HFF-Myc (cell line): ENCODE results near the gene EXOSC3.
"Not testable (repeated sequence)": the region's sequence is repeated elsewhere in the genome, so short reads cannot be mapped to it uniquely, and the experiment has no call there.

Experiments
- DNase-seq: peaks from one replicate; pipeline ENCODE4 v3.0.0-alpha.2; 2011; ENCODE audit warnings: low read depth; ENCODE audit errors: extremely low read depth
- H3K4me3 ChIP-seq: replicated peaks from 2 replicates; pipeline ENCODE4 v1.5.1; 2011; ENCODE audit warnings: low read depth, mild to moderate bottlenecking, control low read depth, low read length
- TF ChIP-seq, protein P1 (sequence below): IDR thresholded peaks from 2 replicates; pipeline ENCODE4 v1.5.1; 2012; ENCODE audit warnings: mild to moderate bottlenecking, low read depth, low read length, control low read depth; ENCODE audit errors: missing control alignments

The EXOSC3 gene

DNA sequence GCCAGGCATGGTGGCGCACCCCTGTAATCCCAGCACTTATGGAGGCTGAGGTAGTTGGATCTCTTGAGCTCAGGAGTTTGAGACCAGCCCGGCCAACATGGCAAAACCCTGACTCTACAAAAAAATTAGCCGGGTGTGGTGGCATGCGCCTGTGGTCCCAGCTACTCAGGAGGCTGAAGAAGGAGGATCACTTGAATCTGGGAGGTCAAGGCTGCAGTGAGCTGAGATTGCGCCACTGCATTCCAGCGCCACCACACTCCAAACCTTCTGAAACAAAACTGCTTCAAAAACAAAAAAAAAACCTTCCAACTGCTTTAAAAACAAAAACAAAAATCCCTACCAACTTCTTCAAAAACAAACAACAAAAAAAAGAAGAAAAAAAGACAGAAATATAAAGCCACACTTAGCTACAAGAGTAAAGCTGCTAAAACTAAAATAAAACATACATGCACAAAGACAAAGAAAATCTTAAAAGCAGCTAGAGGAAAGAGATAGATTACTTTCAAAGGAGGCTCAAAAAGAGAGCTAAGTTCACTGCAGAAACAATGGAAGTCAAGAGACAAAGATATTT lies 27.1 kb upstream of the EXOSC3 start:
- H3K4me3 ChIP-seq: no peak overlapping the region
- no peak for DNase-seq
- TF ChIP-seq, protein P1, sequence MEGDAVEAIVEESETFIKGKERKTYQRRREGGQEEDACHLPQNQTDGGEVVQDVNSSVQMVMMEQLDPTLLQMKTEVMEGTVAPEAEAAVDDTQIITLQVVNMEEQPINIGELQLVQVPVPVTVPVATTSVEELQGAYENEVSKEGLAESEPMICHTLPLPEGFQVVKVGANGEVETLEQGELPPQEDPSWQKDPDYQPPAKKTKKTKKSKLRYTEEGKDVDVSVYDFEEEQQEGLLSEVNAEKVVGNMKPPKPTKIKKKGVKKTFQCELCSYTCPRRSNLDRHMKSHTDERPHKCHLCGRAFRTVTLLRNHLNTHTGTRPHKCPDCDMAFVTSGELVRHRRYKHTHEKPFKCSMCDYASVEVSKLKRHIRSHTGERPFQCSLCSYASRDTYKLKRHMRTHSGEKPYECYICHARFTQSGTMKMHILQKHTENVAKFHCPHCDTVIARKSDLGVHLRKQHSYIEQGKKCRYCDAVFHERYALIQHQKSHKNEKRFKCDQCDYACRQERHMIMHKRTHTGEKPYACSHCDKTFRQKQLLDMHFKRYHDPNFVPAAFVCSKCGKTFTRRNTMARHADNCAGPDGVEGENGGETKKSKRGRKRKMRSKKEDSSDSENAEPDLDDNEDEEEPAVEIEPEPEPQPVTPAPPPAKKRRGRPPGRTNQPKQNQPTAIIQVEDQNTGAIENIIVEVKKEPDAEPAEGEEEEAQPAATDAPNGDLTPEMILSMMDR: no peak

DNA sequence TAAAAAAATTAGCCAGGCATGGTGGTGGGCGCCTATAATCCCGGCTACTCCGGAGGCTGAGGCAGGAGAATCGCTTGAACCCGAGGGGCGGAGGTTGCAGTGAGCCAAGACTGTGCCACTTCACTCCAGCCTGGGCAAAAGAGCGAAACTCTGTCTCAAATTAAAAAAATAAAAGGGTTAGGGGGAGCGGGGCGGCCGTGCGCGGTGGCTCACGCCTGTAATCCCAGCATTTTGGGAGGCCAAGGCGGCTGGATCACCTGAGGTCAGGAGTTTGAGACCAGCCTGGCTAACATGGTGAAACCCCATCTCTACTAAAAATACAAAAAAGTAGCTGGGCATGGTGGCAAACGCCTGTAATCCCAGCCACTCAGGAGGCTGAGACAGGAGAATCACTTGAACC lies 24.8 kb upstream of the EXOSC3 start:
- not testable (repeated sequence) for DNase-seq, H3K4me3 ChIP-seq

DNA sequence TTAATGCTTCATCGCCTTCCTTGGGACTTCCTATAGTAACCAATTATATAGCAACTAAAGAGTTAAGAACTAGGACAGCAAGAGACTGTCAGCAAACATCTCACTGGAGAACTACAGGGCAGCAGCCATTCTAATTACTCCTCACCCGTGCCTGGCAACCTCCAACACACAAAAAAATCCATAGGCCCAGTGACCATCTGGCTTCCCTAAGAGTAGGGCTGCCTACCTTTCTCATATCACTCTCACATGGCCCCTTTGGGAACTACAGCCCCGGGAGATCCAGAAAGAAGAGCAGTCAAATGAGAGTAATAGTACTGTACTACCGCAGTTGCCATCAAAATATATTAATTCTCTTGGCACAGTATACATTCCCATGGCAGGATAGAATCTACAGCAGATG lies 21.4 kb upstream of the EXOSC3 start:
- DNase-seq: no peak
- no peak overlapping the region for H3K4me3 ChIP-seq
- TF ChIP-seq, protein P1: no peak

DNA sequence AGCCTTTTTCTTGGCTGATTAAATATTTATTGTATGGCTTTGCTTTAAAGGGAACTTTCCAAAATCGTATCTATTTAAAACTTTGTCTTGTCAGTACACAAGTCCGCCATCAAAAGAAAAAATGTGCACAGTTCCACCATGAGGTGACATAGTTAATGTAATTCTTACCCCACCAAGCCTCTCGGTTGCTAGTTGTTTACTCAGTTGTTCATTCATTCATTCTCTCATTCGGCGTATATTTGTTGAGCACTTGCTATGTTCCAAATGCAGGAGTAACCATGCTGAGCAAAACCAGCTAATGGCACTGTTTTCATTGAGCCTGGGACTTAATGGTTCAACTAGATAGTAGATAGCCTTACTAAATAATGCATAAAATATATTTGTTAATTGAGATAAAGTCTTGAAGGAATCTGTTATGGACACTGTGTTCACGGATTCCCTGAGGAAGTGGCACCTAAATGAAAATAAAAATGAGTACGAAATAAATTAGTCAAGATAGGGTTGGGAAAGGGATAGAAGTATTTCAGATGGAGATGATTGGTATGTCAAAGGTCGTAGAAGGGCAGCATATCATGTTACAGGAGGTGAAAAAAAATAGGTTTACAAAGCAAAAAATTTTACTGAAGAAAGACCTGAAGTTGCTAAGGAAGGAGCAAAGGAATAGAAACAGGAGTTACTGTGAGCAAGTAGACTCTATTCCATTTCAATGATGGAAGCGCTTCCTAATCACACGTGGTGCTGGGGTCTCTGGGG lies 17.3 kb upstream of the EXOSC3 start:
- H3K4me3 ChIP-seq: peak overlapping the region; percentile 82
- no peak for DNase-seq
- TF ChIP-seq, protein P1: no peak

DNA sequence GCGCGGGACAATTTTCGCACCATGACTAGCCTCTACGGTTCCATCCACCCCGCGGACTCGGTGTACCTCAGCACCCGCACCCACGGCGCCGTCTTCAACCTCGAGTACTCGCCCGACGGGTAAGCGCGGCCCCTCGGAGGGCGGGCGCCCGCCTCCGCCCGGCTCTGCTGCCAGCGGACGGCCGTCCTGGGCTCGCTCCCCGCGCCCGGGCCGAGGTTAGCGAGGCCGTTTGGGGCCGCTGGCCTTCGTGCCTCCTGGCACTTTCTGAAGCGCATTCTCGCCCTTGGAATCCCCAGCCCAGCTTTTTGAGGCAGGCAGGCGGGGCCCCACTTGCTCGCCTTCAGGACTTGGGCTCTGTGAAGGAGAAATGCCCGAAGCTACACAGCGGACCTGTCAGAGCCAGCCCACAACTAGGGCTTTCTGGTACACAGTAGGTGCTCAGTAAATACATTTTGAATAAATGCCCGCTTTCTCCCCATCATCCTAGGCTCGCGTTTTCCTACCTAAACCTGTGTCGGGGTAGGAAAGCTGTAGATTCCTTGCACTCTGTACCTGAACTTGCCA lies 16.5 kb upstream of the EXOSC3 start:
- H3K4me3 ChIP-seq: peak overlapping the region; percentile 82
- no peak for DNase-seq
- TF ChIP-seq, protein P1: no peak

DNA sequence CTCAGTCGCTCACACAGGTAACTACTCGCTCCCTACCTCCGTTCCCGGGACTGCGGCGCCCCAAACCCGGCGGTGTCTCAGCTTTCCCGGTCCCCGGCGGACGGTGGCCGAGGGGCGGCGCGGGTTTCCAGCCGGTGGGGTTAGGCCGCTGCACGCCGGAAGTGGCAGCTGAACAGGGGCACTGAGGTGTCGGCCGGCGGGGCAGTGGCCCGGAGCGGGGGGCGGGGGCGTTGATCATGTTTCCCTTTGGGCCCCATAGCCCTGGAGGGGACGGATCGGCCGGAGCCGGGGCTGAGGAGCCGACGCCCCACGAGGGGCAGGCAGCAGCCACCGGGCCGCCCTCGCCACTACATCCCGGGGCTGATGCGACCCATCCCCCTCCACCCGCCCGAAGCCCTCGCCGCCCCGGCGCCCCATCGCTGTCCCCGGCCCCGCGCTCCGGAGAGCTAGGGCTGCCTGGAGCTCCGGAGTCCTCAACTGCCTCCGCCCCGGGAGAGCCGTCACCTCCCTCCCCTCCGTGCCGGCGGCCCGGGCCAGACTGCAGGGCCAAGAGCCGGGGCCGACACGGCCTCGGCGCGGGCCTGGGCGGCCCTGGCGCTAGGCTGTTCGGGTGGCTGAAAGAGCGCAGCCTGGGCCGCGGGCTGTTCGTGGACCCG lies 15.9 kb upstream of the EXOSC3 start, which contains the start of gene DCAF10:
DCAF10 (plus strand) TSS at position 167 of the 656 bp plus-strand sequence; CDS start at position 237, 70 bp downstream.
- TF ChIP-seq, protein P1: no peak
- no peak for DNase-seq
- peak within 1 kb of the TSS; percentile 82 for H3K4me3 ChIP-seq

DNA sequence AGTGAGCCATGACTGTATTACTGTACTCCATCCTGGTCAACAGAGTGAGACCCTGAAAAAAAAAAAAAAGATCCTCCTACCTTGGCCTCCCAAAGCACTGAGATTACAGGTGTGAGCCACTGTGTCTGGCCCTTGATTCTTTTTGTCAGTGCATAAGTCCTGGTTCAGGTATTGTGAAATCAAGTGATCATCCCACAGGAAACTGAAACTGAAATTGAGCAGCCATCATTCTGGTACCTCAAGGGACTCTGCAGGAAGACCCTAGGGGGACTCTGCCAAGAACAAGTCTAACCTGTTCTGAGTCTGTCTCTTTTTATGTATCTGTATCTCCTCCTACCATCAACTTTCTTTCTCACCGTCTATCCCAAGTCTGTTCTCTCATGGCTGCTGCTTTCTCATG lies 13.8 kb upstream of the EXOSC3 start:
- TF ChIP-seq, protein P1: no peak
- H3K4me3 ChIP-seq: no peak overlapping the region
- no peak for DNase-seq
